Panc1 (cell line): ENCODE data around the gene DNAH6.

Experiments
- SIN3A ChIP-seq: IDR thresholded peaks from 2 replicates; pipeline ENCODE4 v1.6.1; 2012; ENCODE audit warnings: low read depth, mild to moderate bottlenecking, low read length, moderate library complexity, borderline replicate concordance; ENCODE audit not compliant: insufficient read depth
- TF ChIP-seq, protein P1 (sequence below): fragments of 450-650 bp; IDR thresholded peaks from 2 replicates; pipeline ENCODE4 v1.5.1; 2017; ENCODE audit warnings: mild to moderate bottlenecking

GRCh38 chr2:84805250-84805958, 289.1 kb downstream of the DNAH6 start:
- TF ChIP-seq, protein P1, sequence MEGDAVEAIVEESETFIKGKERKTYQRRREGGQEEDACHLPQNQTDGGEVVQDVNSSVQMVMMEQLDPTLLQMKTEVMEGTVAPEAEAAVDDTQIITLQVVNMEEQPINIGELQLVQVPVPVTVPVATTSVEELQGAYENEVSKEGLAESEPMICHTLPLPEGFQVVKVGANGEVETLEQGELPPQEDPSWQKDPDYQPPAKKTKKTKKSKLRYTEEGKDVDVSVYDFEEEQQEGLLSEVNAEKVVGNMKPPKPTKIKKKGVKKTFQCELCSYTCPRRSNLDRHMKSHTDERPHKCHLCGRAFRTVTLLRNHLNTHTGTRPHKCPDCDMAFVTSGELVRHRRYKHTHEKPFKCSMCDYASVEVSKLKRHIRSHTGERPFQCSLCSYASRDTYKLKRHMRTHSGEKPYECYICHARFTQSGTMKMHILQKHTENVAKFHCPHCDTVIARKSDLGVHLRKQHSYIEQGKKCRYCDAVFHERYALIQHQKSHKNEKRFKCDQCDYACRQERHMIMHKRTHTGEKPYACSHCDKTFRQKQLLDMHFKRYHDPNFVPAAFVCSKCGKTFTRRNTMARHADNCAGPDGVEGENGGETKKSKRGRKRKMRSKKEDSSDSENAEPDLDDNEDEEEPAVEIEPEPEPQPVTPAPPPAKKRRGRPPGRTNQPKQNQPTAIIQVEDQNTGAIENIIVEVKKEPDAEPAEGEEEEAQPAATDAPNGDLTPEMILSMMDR = no peak
- no peak for TF ChIP-seq SIN3A
